Measurements from ENCODE around the gene GALNT10. TPM values are rescaled to one million over a fixed set of nuclear protein-coding genes. Genes with fewer than 3 reads are reported as not detected.
A peak's percentile ranks its signal among the peaks of the same experiment; 100 is the strongest.

The GALNT10 gene
- total RNA-seq, 1 donor from 2014 or later = 23.5 TPM

- no peak overlapping the region for H3K4me3 ChIP-seq (ENCODE audit: low read depth, low read length)
- DNase-seq (ENCODE audit: low read depth) = peak; percentile 27
- TF ChIP-seq CTCF (conservative IDR thresholded peaks at IDR 0.05; ENCODE audit: low read depth, low read length) = no peak
Measured at GRCh38 chr5:154395407-154396106, 205.0 kb downstream of the GALNT10 start.

GRCh38 chr5:154396128-154396527 lies 205.6 kb downstream of the GALNT10 start:
- TF ChIP-seq CTCF (conservative IDR thresholded peaks at IDR 0.05; ENCODE audit: low read depth, low read length) = no peak
- DNase-seq (ENCODE audit: low read depth) = no peak
- H3K4me3 ChIP-seq (ENCODE audit: low read depth, low read length) = no peak overlapping the region

- no peak for TF ChIP-seq CTCF (conservative IDR thresholded peaks at IDR 0.05; ENCODE audit: low read depth, low read length)
- H3K4me3 ChIP-seq (ENCODE audit: low read depth, low read length) = no peak overlapping the region
- no peak for DNase-seq (ENCODE audit: low read depth)
Measured at GRCh38 chr5:154397652-154398406, 207.3 kb downstream of the GALNT10 start.

GRCh38 chr5:154400678-154401077 lies 210.1 kb downstream of the GALNT10 start:
- H3K4me3 ChIP-seq (ENCODE audit: low read depth, low read length) = no peak overlapping the region
- TF ChIP-seq CTCF (conservative IDR thresholded peaks at IDR 0.05; ENCODE audit: low read depth, low read length) = no peak
- DNase-seq (ENCODE audit: low read depth) = no peak

GRCh38 chr5:154401355-154401754 lies 210.8 kb downstream of the GALNT10 start:
- no peak for DNase-seq (ENCODE audit: low read depth)
- H3K4me3 ChIP-seq (ENCODE audit: low read depth, low read length) = no peak overlapping the region
- no peak for TF ChIP-seq CTCF (conservative IDR thresholded peaks at IDR 0.05; ENCODE audit: low read depth, low read length)

- H3K4me3 ChIP-seq (ENCODE audit: low read depth, low read length) = no peak overlapping the region
- DNase-seq (ENCODE audit: low read depth) = no peak
- no peak for TF ChIP-seq CTCF (conservative IDR thresholded peaks at IDR 0.05; ENCODE audit: low read depth, low read length)
Measured at GRCh38 chr5:154401931-154402330, 211.4 kb downstream of the GALNT10 start.
